Fibroblast of lung (primary cell): ENCODE measurements around the gene ACR. TPM values are rescaled to one million over a fixed set of nuclear protein-coding genes. Genes with fewer than 3 reads are reported as not detected.

ENCODE experiments used
- DNase-seq, 2 donors: peaks; one replicate each; pipeline versions ENCODE4 v3.0.0 to v3.0.0-alpha.2; 2010; ENCODE audit warnings: low read depth in 2 of 2
- H2AFZ ChIP-seq: 2 replicates; pipeline ENCODE4 v1.5.1; 2012; ENCODE audit warnings: low read length, control low read depth, inconsistent platforms
- H3K27ac ChIP-seq: 2 replicates; pipeline ENCODE4 v1.5.1; 2011; ENCODE audit warnings: low read length, control low read depth; ENCODE audit not compliant: insufficient read depth
- H3K27me3 ChIP-seq: 2 replicates; pipeline ENCODE4 v1.5.1; 2011; ENCODE audit warnings: mild to moderate bottlenecking, low read length; ENCODE audit not compliant: control insufficient read depth, insufficient read depth
- H3K36me3 ChIP-seq: 2 replicates; pipeline ENCODE4 v1.5.1; 2011; ENCODE audit warnings: low read length; ENCODE audit not compliant: control insufficient read depth, insufficient read depth
- H3K4me1 ChIP-seq: 2 replicates; pipeline ENCODE4 v1.5.1; 2011; ENCODE audit warnings: low read length; ENCODE audit not compliant: control insufficient read depth, insufficient read depth; ENCODE audit errors: extremely low read depth
- H3K4me2 ChIP-seq: 2 replicates; pipeline ENCODE4 v1.5.1; 2011; ENCODE audit warnings: low read length, control low read depth; ENCODE audit not compliant: insufficient read depth; ENCODE audit errors: extremely low read depth
- H3K4me3 ChIP-seq, 4 experiments: fragments of 200-600 bp in 1 of 4; sonication (generic) in 1 of 4; replicated peaks in 1 of 4; 2 replicates each; pipeline ENCODE4 v1.5.1; 2011 to 2016; ENCODE audit warnings: low read length in 4 of 4, low read depth in 3 of 4, mild to moderate bottlenecking in 3 of 4, control low read depth in 2 of 4, inconsistent platforms in 1 of 4, mixed read lengths in 1 of 4; ENCODE audit not compliant: insufficient read depth in 1 of 4; ENCODE audit errors: control extremely low read depth in 1 of 4
- H3K79me2 ChIP-seq: 2 replicates; pipeline ENCODE4 v1.5.1; 2012; ENCODE audit warnings: mild to moderate bottlenecking, low read length, inconsistent platforms; ENCODE audit not compliant: control insufficient read depth, insufficient read depth
- H3K9ac ChIP-seq: 2 replicates; pipeline ENCODE4 v1.5.1; 2011; ENCODE audit warnings: mild to moderate bottlenecking, low read length, control low read depth; ENCODE audit not compliant: insufficient read depth
- H3K9me3 ChIP-seq: 2 replicates; pipeline ENCODE4 v1.5.1; 2012; ENCODE audit warnings: low read depth, low read length; ENCODE audit not compliant: control insufficient read depth, insufficient read depth
- H4K20me1 ChIP-seq: 2 replicates; pipeline ENCODE4 v1.5.1; 2011; ENCODE audit warnings: low read length; ENCODE audit not compliant: control insufficient read depth, insufficient read depth; ENCODE audit errors: extremely low read depth
- CTCF ChIP-seq, 2 donors: IDR thresholded peaks in 1 of 2; conservative IDR thresholded peaks in 1 of 2; 1 replicate in 1 of 2; 2 replicates in 1 of 2; pipeline ENCODE4 v1.5.1; 2011 to 2012; ENCODE audit warnings: low read length in 2 of 2, control low read depth in 1 of 2, inconsistent platforms in 1 of 2, low read depth in 1 of 2, mild to moderate bottlenecking in 1 of 2
- EZH2 ChIP-seq: IDR thresholded peaks from 2 replicates; pipeline ENCODE4 v1.5.1; 2012; ENCODE audit warnings: low read length, control low read depth, mild to moderate bottlenecking; ENCODE audit errors: missing control alignments
- polyA plus RNA-seq, 2 donors: library from polyadenylated mRNA; depleted of rRNA in 1 of 2; stranded (reverse) in 1 of 2; unstranded in 1 of 2; fragments of >200 nt; gene quantifications; 2 replicates each; pipeline ENCODE4 v1.2.1, GENCODE V29; 2011 to 2012; ENCODE audit warnings: missing spikeins in 1 of 2
- total RNA-seq: library from RNA; depleted of rRNA; stranded (reverse); fragments of >200 nt; gene quantifications from 2 replicates; pipeline ENCODE4 v1.2.1, GENCODE V29; 2014

Gene ACR
- total and polyA plus RNA-seq, 2 donors (not counting 1 experiment from before 2014, with no cell fraction given): not detected

DNA sequence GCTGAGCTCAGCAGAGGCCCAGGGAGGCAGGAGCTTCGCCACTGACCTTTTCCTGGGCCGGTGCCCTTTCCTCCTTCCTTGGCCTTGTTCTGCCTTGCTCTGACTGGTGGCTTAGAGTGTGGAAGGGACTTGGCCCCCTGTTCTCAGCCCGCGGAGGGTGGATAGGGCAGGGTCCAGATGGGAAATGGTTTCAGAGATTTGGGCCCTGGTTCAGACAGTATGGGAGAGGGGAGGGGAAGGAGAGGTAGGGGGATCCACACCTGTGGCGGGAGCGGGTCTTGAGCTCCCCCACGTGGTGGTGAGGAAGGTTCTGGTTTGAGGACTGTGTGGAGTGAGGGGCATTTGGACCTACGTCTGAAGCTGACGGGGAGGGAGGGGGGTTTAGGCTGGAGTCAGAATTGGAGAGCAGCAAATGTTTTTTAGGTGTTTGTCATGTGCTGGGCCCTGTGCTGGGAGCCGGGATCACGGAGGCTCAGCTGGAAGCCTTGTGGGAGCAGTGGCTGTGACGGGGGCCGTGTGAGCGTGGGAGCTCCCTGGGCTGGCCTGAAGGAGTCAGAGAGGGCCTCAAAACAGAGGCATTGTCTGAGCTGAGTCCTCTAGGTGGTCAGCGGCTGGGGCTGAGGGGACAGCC, 38.1 kb upstream of the ACR start:
- H3K4me1 ChIP-seq: no peaks in the 10 kb centered on the region
- H3K4me2 ChIP-seq: no peak overlapping the region
- no peak overlapping the region for H3K9ac ChIP-seq
- H3K36me3 ChIP-seq: no peaks in the 10 kb centered on the region
- no peaks in the 10 kb centered on the region for H3K9me3 ChIP-seq
- H2AFZ ChIP-seq: no peak overlapping the region
- no peaks in the 10 kb centered on the region for H3K27me3 ChIP-seq
- H3K27ac ChIP-seq: no peak overlapping the region
- no peaks in the 10 kb centered on the region for H3K79me2 ChIP-seq
- no peak overlapping the region for H3K4me3 ChIP-seq
- TF ChIP-seq EZH2 (no peak), CTCF (conservative IDR thresholded peaks at IDR 0.05 in 1 of 2, IDR thresholded peaks at IDR 0.05 in 1 of 2; ENCODE audit: low read depth in 1 of 2, low read length in 2 of 2) (peak in 1 of 2 donors; percentile 24)
- DNase-seq: no peak
- H4K20me1 ChIP-seq: no peaks in the 10 kb centered on the region

GRCh38 chr22:50700387-50701075, 37.5 kb upstream of the ACR start:
- no peak for DNase-seq
- no peak overlapping the region for H3K4me3 ChIP-seq
- no peaks in the 10 kb centered on the region for H3K27me3 ChIP-seq
- H2AFZ ChIP-seq: no peak overlapping the region
- H3K9ac ChIP-seq: no peak overlapping the region
- H3K4me1 ChIP-seq: no peaks in the 10 kb centered on the region
- H3K9me3 ChIP-seq: no peaks in the 10 kb centered on the region
- no peaks in the 10 kb centered on the region for H3K36me3 ChIP-seq
- H3K79me2 ChIP-seq: no peaks in the 10 kb centered on the region
- no peak overlapping the region for H3K27ac ChIP-seq
- no peak overlapping the region for H3K4me2 ChIP-seq
- no peaks in the 10 kb centered on the region for H4K20me1 ChIP-seq
- TF ChIP-seq EZH2 (no peak), CTCF (conservative IDR thresholded peaks at IDR 0.05 in 1 of 2, IDR thresholded peaks at IDR 0.05 in 1 of 2; ENCODE audit: low read depth in 1 of 2, low read length in 2 of 2) (no peak)

DNA sequence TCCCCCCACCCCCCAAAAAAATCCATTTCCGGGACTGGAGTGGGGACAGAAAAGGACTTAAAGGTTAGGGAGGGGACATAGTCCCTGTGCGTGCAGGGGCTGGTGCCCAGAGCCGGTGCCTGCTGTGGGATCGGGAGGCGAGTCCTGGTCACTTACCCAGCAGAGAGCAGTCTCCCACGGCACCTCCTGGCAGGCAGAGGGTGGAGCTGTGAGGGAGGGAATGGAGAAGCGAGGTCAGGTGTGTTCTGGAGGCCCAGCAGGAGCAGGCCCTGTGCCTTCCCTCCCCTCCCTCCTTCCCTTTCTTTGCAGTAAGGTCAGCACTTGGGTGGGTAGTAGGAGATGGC, 37.0 kb upstream of the ACR start:
- Histone ChIP-seq H3K79me2 (no peaks in the 10 kb centered on the region), H3K27me3 (no peaks in the 10 kb centered on the region), H3K4me1 (no peaks in the 10 kb centered on the region), H3K4me3 (no peak overlapping the region), H4K20me1 (no peaks in the 10 kb centered on the region), H3K9me3 (no peaks in the 10 kb centered on the region), H3K36me3 (no peaks in the 10 kb centered on the region), H3K4me2 (no peak overlapping the region), H2AFZ (no peak overlapping the region), H3K27ac (no peak overlapping the region), H3K9ac (no peak overlapping the region)
- no peak for DNase-seq
- TF ChIP-seq CTCF (conservative IDR thresholded peaks at IDR 0.05 in 1 of 2, IDR thresholded peaks at IDR 0.05 in 1 of 2; ENCODE audit: low read depth in 1 of 2, low read length in 2 of 2) (no peak), EZH2 (no peak)
